ENCODE data around the gene CDC42EP5. TPM values are rescaled to one million over a fixed set of nuclear protein-coding genes. Genes with fewer than 3 reads are reported as not detected.
A peak's percentile ranks its signal among the peaks of the same experiment; 100 is the strongest.
"Not testable (repeated sequence)": the region's sequence is repeated elsewhere in the genome, so short reads cannot be mapped to it uniquely, and the experiment has no call there.

The CDC42EP5 gene
- total RNA-seq, 1 donor from 2014 or later = 77.0 TPM

DNA sequence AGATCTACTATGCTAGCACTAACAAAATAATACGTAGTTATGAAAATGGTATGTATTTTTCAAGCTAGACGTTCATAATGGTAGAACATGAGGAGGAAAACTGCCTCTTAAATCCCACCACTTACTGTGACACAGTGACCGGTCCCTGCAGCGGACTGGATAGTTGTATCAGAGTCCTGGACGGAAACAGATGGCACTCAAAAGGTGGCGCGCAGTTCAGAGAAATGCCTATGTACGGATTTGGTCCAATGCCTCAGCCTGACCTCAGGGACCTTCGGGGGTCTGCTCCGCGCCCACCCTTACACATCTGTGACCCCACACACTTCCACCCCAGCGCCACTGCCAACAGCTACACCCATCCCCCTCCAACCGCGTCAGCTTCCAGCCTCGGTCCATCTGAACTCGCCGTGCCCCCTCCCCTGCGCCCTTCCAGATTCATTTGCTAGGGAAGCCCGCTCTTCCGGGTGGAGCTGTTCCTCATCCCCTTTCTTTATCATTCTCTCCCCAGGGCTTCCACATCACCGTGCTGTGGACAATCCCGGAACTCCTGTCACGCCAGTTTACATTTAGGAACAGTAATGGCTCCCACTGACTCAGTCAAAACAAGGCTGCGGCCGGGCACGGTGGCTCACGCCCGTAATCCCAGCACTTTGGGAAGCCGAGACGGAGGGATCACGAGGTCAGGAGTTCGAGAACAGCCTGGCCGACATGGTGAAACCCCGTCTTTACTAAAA is 24.9 kb downstream of the CDC42EP5 start:
- DNase-seq (ENCODE audit: low spot score) = peak; percentile 67

GRCh38 chr19:54446349-54446748 is 26.7 kb downstream of the CDC42EP5 start:
- not testable (repeated sequence) for DNase-seq (ENCODE audit: low spot score)

DNA sequence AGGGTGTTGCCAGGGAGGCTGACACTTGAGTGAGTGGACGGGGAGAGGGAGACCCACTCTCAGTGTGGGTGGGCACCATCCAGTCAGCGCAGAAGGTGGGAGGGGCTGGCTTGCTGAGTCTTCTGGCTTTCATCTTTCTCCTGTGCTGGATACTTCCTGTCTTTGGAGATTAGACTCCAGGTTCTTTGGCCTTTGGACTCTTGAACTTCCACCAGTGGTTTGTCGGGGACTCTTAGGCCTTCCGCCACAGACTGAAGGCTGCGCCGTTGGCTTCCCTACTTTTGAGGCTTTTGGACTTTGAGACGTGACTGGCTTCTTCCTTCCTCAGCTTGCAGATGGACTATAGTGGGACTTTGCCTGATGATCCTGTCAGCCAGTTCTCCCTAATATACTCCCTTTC is 28.4 kb downstream of the CDC42EP5 start:
- DNase-seq (ENCODE audit: low spot score) = no peak

GRCh38 chr19:54440641-54441040 is 32.5 kb downstream of the CDC42EP5 start:
- no peak for DNase-seq (ENCODE audit: low spot score)

DNA sequence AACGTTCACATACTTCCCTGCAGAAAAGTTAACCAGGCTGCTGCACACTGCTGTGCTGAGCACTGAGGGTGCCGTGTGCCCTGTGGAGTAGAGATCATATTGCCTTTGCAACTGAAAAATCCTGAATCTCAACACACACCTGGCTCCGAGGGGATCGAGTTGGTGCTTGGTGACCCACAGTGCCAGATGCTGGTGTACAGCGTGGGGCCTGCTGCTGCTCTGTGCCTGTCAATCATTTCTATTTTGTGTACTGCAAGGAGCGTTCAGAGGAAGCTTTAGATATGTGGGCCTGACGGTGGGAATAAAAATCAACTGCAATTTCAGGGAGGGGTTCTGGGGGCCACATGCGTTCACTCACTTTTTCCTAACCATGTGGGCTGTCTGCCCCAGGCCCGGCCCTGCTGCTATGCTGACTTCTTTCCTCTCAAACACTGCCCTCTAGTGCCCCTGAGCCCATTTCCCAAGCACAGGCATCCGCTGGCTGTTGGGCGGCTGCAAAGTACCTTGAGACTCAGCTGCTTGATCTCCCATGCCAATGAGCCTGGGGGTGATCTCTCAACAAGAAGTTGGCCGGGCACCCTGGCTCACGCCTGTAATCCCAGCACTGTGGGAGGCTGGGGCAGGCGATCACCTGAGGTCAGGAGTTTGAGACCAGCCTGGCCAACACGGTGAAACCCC is 33.8 kb downstream of the CDC42EP5 start:
- no peak for DNase-seq (ENCODE audit: low spot score)

GRCh38 chr19:54436628-54437252 is 36.4 kb downstream of the CDC42EP5 start:
- DNase-seq (ENCODE audit: low spot score) = no peak

GRCh38 chr19:54436031-54436523 is 37.0 kb downstream of the CDC42EP5 start:
- no peak for DNase-seq (ENCODE audit: low spot score)

DNA sequence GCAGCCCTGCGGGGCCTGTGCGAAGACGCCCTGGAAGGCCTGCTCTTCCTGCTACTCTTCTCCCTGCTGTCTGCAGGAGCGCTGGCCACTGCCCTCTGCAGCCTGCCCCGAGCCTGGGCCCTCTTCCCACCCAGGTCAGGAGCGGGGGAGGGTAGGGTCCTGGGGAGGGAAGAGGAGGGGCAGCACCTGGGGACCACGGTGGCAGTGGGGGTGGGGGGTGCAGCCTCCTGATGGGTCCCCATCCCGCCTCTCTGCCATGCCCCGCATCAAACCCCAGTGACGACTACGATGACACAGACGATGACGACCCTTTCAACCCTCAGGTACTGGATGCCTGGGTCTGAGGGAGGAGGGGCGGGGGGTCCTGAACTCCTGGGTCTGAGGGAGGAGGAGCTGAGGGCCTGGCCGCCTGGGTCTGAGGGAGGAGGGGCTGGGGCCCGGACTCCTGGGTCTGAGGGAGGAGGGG is 37.5 kb downstream of the CDC42EP5 start:
- no peak for DNase-seq (ENCODE audit: low spot score)

GRCh38 chr19:54434873-54435214 is 38.3 kb downstream of the CDC42EP5 start:
- DNase-seq (ENCODE audit: low spot score) = no peak

GRCh38 chr19:54434112-54434872 is 38.8 kb downstream of the CDC42EP5 start:
- DNase-seq (ENCODE audit: low spot score) = no peak

DNA sequence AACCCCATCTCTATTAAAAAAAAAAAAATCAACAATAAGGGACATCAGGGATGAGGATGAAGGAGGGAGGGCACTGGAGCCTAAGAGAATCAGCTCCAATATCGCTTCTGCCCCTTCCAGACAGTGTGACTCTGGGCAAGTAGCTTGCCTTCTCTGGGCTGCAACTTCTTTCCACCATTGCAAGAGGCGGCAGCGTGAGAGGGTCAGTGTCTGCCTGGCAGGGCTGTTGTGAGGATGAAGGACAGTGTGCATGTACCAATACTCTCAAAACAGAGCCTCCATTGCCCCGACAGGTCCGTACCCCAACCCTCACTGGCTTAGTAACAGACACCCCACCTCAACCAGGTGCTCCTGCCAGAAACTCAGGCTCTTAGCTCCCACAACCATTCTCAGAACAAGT is 39.4 kb downstream of the CDC42EP5 start:
- no peak for DNase-seq (ENCODE audit: low spot score)

DNA sequence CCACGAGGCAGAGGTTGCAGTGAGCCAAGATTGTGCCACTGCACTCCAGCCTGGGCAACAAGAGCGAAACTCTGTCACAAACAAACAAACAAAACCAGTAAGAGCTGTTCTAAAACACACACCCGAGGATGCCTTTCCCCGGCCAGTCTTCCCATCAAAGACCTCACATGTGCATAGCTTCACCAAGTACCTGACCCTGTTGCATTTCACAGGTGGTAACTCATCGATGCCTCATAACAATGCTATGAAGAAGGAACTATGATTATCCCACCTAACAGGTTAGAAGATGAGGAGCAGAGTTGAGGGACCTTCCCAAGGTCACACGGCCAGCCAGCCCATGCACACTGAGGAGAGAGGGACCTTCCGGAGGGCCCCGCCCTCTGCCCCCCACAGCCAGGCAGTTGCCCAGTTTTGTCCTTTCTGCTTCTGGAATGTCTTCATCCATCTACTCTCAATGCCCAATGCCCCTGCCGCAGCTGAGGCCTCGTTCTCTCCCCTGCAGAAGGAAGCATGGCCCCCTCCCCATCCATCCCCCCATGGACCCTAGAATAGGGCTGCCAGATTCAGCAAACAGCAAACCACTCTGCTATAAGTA is 40.9 kb downstream of the CDC42EP5 start:
- no peak for DNase-seq (ENCODE audit: low spot score)

DNA sequence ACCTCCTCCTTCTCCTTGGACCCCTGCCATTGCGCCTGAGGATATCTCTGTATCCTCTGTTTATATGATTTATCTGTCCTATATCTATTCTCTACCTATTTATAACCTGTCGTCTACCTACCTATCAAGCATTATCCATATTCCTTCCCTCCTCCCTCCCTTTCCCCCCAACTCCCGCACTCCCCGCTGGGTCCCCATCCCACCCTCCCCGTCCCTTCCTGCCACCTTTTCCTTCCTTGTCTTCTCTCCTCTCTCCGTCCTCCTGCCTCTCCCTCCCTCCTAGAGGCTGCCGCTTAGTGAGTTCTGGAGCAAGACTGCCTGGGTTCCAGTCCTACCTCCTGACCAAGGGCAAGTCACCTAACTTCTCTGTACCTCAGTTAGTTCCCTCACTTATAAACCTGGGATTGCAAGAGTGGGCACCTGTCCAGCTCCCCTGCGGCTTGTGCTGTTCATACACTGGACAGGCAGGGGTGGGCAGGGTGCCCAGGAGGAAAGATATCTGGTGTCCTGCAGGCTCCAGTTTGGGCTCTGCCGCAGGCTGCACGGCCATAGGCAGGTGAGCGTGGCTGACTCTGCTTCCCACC is 41.7 kb downstream of the CDC42EP5 start:
- no peak for DNase-seq (ENCODE audit: low spot score)

DNA sequence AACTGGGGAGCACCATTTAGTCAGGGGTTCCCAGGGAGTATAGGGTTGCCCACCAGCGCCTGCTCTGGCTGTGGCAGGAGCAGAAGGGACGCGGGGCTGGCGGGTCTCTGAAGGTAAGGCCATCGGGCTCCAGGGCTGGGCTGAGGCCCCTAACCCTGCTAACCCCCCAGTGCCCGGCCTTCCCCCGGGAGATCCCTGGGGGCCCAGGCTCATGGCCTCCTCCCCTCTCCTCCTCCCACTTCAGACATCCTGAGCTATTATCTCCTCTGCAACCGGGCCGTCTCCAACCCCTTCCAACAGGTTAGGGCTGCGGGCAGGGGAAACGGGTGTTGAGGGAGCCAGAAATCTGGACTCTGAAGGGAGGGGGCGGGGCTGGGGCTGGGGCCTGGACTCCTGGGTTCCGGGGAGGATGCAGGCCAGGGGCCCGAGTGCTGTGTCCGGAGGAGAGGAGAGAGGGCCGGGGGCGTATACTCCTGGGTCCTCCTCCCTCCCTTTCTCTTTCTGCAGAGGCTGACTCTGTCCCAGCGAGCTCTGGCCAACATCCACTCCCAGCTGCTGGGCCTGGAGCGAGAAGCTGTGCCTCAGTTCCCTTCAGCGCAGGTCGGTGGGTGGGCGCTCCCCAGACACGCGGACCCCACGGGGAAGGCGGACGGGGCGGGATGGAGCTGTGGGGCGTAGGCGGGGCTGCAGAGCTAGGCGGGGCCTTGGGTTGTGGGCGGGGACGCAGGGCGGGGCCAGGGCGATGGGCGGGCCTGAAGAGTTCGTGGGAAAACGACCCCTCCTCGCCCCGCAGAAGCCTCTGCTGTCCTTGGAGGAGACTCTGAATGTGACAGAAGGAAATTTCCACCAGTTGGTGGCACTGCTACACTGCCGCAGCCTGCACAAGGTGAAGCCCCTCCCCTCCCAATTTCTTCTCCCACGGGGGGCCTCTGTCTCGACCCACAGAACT is 42.5 kb downstream of the CDC42EP5 start:
- DNase-seq (ENCODE audit: low spot score) = no peak

DNA sequence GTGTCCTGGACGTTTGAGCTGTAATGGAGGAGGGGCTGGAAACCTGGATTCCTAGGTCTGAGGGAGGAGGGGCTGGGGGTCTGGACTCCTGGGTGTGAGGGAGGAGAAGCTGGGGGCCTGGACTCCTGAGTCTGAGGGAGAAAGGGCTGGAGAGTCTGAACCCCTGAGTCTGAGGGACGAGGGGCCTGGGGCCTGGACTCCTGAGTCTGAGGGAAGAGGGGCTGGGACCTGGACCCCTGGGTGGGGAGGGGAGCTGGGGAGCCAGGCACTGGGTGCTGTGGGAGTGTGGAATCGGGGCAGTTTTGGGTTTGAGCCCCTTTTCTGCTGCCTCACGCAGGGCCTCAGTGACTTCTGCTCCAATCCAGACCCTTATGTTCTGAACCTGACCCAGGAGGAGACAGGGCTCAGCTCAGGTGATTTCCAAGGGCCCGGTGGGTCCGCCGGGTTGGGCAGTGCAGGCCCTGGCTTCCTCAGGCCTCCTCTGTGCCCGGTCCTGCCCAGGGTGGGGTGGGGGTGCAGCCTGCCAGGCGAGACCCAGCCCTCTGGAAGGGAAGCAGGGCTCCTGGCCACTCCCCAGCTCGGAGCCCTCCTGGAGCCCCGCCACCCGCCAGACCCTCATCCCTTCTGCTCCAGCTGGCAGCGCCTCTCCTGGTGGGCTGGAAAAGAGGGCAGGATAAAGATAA is 43.4 kb downstream of the CDC42EP5 start:
- no peak for DNase-seq (ENCODE audit: low spot score)

- no peak for DNase-seq (ENCODE audit: low spot score)
These were observed 44.0 kb downstream of the CDC42EP5 start for GRCh38 chr19:54429176-54429495.

GRCh38 chr19:54428323-54429175 is 44.5 kb downstream of the CDC42EP5 start:
- no peak for DNase-seq (ENCODE audit: low spot score)

DNA sequence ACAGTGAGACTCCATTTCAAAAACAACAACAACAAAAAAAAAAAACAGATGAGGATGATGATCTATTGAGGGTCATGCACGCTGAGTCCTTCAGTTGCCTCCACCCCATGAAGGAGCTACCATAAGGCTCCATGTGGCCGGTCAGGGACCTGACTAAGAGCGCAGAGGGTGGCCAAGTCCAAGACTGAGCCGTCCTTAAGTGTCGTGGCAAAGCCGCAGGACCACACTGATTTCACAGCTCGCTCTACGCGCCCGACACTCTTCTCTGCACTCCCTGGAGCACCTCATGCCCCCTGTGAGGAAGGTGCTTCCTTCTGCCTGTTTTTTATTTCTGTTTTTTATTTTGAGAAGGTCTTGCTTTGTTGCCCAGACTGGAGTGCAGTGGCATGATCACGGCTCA is 45.5 kb downstream of the CDC42EP5 start:
- no peak for DNase-seq (ENCODE audit: low spot score)

Measured in ureter (tissue), 1 donor.